Spleen (tissue), 11 donors: ENCODE data around the gene PTPN9. TPM values are rescaled to one million over a fixed set of nuclear protein-coding genes. Genes with fewer than 3 reads are reported as not detected.
A peak's percentile ranks its signal among the peaks of the same experiment; 100 is the strongest.

Experiments
- DNase-seq: peaks from one replicate; pipeline ENCODE4 v3.0.0-alpha.2; 2020
- H3K27ac ChIP-seq, 8 donors: fragments of 200-600 bp; sonication (generic) in 7 of 8; 1 replicate in 4 of 8; 2 replicates in 4 of 8; pipeline versions ENCODE4 v1.5.0 to v1.8.0; 2016 to 2021; ENCODE audit warnings: inconsistent platforms in 4 of 8, mild to moderate bottlenecking in 4 of 8, moderate library complexity in 1 of 8
- H3K27me3 ChIP-seq, 7 donors: fragments of 200-600 bp; sonication (generic) in 6 of 7; replicated peaks in 1 of 7; 1 replicate in 4 of 7; 2 replicates in 3 of 7; pipeline versions ENCODE4 v1.5.0 to v1.8.0; 2016 to 2021; ENCODE audit warnings: inconsistent platforms in 3 of 7, mild to moderate bottlenecking in 1 of 7
- H3K36me3 ChIP-seq, 6 donors: fragments of 200-600 bp; sonication (generic) in 5 of 6; 1 replicate in 4 of 6; 2 replicates in 2 of 6; pipeline versions ENCODE4 v1.5.0 to v1.8.0; 2016 to 2021; ENCODE audit warnings: inconsistent platforms in 2 of 6
- H3K4me1 ChIP-seq, 6 donors: fragments of 200-600 bp; sonication (generic) in 5 of 6; 1 replicate in 3 of 6; 2 replicates in 3 of 6; pipeline versions ENCODE4 v1.5.0 to v1.8.0; 2016 to 2021; ENCODE audit warnings: inconsistent platforms in 3 of 6
- H3K4me3 ChIP-seq, 8 donors: fragments of 200-600 bp; sonication (generic) in 7 of 8; 1 replicate in 4 of 8; 2 replicates in 4 of 8; pipeline versions ENCODE4 v1.5.0 to v1.8.0; 2016 to 2021; ENCODE audit warnings: inconsistent platforms in 4 of 8, mild to moderate bottlenecking in 4 of 8, moderate library complexity in 2 of 8
- H3K9me3 ChIP-seq, 8 donors: fragments of 200-600 bp; sonication (generic) in 7 of 8; 1 replicate in 4 of 8; 2 replicates in 4 of 8; pipeline versions ENCODE4 v1.5.0 to v1.8.0; 2016 to 2021; ENCODE audit warnings: inconsistent platforms in 4 of 8
- POLR2A ChIP-seq, 3 donors: fragments of 450-650 bp; IDR thresholded peaks; one replicate each; pipeline ENCODE4 v1.5.1; 2017; ENCODE audit warnings: antibody characterized with exemption in 3 of 3, mild to moderate bottlenecking in 1 of 3
- POLR2AphosphoS5 ChIP-seq, 3 donors: sonication (generic); formaldehyde crosslinking; IDR thresholded peaks; one replicate each; pipeline ENCODE4 v1.5.1; 2017; ENCODE audit warnings: antibody characterized with exemption in 3 of 3
- WGBS, 5 donors: extraction: QIAGEN DNeasy Blood & Tissue Kit in 3 of 5; methylation state at CpG; one replicate each; pipeline versions ENCODE4 v1.1.5 to v1.1.7; 2013 to 2018; 5-methylcytosine and 5-hydroxymethylcytosine counted together
- intact Hi-C: fragments of 100-400 bp; cut with DNase I; formaldehyde crosslinking; loops from one replicate; pipeline ENCODE4 v1.15.0; 2023; ENCODE audit warnings: low total_unique reads
- polyA plus RNA-seq, 3 donors: library from polyadenylated mRNA; stranded (reverse); fragments of 200-250 nt; gene quantifications; one replicate each; pipeline ENCODE4 v1.2.1, GENCODE V29; 2013
- total RNA-seq, 7 donors: library from RNA; depleted of rRNA in 3 of 7; stranded (reverse); fragments of >200 nt in 3 of 7; fragmentation: NEBNext Ultra II Directional in 4 of 7; extraction: Animal tissue kit (Norgen Biotek cat#: 25700) in 4 of 7; gene quantifications; one replicate each; pipeline versions ENCODE4 v1.1.0 to v1.2.1, GENCODE V29; 2016 to 2021
- TF ChIP-seq, protein P1 (sequence below), 11 experiments: fragments of 200-600 bp in 7 of 11; fragments of 450-650 bp in 4 of 11; sonication (generic) in 4 of 11; IDR thresholded peaks in 8 of 11; conservative IDR thresholded peaks in 3 of 11; 1 replicate in 7 of 11; 2 replicates in 4 of 11; pipeline versions ENCODE4 v1.4.0 to v1.8.0; 2016 to 2021; ENCODE audit warnings: antibody characterized with exemption in 11 of 11, inconsistent platforms in 4 of 11, mild to moderate bottlenecking in 1 of 11
- donor health status: healthy with polysubstance abuse.
- donor health status: DM: no; HTN: no; CAD: no; lungs with moderate emphysema.
- donor health status: DM: no; HTN: no; CAD: no.
- donor health status: Bipolar disorder and iron deficiency.
- donor health status: healthy.
- donor health status: DM: no; HTN: no; CAD: no.
- donor health status: DM: yes; HTN: yes; CAD: no.

Gene PTPN9
- total and polyA plus RNA-seq, 10 donors = 4.6 to 32.5 (median 22.3) TPM

DNA sequence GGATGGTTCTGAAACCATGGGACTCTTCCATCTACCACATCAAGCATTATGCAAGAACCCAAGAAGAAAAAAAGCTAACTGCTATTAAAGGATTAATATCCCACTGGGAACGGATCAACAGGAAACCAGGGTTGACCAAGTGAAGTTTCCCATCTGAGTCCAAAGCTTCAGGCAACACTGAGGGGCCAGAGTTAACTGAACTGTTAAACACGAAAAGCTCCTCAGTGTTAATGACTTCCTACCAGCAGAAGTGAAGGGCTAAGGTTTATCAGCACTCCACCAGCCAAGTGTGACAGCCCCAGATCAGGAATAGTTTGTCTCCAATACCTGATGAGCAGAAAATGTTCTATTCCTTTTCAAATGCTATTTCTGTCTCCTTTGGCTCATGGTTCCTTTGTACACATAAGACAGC is 36.7 kb downstream of the PTPN9 start:
- DNase-seq = no peak
- Histone ChIP-seq H3K27ac (no peak overlapping the region), H3K36me3 (no peaks in the 10 kb centered on the region), H3K27me3 (no peaks in the 10 kb centered on the region), H3K9me3 (no peaks in the 10 kb centered on the region), H3K4me1 (peaks cover 0 to 40% (median 13%) of the 10 kb centered on the region in 6 donors), H3K4me3 (no peak overlapping the region)
- 44 to 54% (median 45%) methylated on average over 2 of the region's 2 CpGs for WGBS, 5 donors
- intact Hi-C loops = no loop called here
- TF ChIP-seq POLR2AphosphoS5 (IDR thresholded peaks at IDR 0.05) (no peak), POLR2A (IDR thresholded peaks at IDR 0.05) (no peak)
- TF ChIP-seq, protein P1, sequence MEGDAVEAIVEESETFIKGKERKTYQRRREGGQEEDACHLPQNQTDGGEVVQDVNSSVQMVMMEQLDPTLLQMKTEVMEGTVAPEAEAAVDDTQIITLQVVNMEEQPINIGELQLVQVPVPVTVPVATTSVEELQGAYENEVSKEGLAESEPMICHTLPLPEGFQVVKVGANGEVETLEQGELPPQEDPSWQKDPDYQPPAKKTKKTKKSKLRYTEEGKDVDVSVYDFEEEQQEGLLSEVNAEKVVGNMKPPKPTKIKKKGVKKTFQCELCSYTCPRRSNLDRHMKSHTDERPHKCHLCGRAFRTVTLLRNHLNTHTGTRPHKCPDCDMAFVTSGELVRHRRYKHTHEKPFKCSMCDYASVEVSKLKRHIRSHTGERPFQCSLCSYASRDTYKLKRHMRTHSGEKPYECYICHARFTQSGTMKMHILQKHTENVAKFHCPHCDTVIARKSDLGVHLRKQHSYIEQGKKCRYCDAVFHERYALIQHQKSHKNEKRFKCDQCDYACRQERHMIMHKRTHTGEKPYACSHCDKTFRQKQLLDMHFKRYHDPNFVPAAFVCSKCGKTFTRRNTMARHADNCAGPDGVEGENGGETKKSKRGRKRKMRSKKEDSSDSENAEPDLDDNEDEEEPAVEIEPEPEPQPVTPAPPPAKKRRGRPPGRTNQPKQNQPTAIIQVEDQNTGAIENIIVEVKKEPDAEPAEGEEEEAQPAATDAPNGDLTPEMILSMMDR (IDR thresholded peaks at IDR 0.05 in 8 of 11, conservative IDR thresholded peaks at IDR 0.05 in 3 of 11) = no peak

DNA sequence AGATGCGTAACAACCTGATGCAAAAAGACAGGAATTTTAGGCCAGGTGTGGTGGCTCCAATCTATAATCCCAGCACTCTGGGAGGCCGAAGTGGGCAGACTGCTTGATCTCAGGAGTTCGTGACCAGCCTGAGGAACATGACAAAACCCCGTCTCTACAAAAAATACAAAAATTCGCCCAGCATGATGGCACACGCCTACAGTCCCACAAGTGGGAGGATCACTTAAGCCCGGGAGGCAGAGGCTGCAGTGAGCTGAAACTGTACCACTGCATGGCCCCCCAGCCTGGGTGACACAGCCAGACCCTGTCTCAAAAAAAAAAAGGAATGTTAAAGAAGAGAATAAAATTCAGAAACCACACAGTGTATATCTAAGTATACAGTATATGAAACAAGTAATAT is 40.7 kb downstream of the PTPN9 start:
- 85 to 94% (median 94%) methylated on average over 7 of the region's 7 CpGs for WGBS, 5 donors
- no peaks in the 10 kb centered on the region for H3K27me3 ChIP-seq
- H3K4me3 ChIP-seq = no peak overlapping the region
- H3K9me3 ChIP-seq = no peaks in the 10 kb centered on the region
- H3K27ac ChIP-seq = no peak overlapping the region
- H3K4me1 ChIP-seq = peaks cover 0 to 18% (median 8%) of the 10 kb centered on the region in 6 donors
- TF ChIP-seq POLR2A (IDR thresholded peaks at IDR 0.05) = no peak
- TF ChIP-seq POLR2AphosphoS5 (IDR thresholded peaks at IDR 0.05) = no peak
- intact Hi-C loops = no loop called here
- DNase-seq = no peak
- H3K36me3 ChIP-seq = peaks cover 0 to 6% (median 0%) of the 10 kb centered on the region in 6 donors

- Histone ChIP-seq H3K4me1 (peaks cover 0 to 34% (median 14%) of the 10 kb centered on the region in 6 donors), H3K27me3 (no peaks in the 10 kb centered on the region), H3K4me3 (no peak overlapping the region), H3K9me3 (no peaks in the 10 kb centered on the region), H3K36me3 (peaks cover 0 to 6% (median 0%) of the 10 kb centered on the region in 6 donors), H3K27ac (no peak overlapping the region)
- DNase-seq = no peak
- no peak for TF ChIP-seq POLR2A (IDR thresholded peaks at IDR 0.05)
- TF ChIP-seq POLR2AphosphoS5 (IDR thresholded peaks at IDR 0.05) = no peak
- TF ChIP-seq, protein P1 (IDR thresholded peaks at IDR 0.05 in 8 of 11, conservative IDR thresholded peaks at IDR 0.05 in 3 of 11) = no peak
- WGBS, 5 donors = 77 to 91% (median 90%) methylated on average over 1 of the region's 1 CpG
- intact Hi-C loops = no loop called here
Observed at GRCh38 chr15:75533945-75534344, 45.2 kb downstream of the PTPN9 start.

- no peak for DNase-seq
- peaks cover 0 to 6% (median 0%) of the 10 kb centered on the region in 6 donors for H3K36me3 ChIP-seq
Observed at GRCh38 chr15:75532413-75533250, 46.5 kb downstream of the PTPN9 start.

More at GRCh38 chr15:75532413-75533250, 46.5 kb downstream of the PTPN9 start:
- no peaks in the 10 kb centered on the region for H3K9me3 ChIP-seq
- no peaks in the 10 kb centered on the region for H3K27me3 ChIP-seq
- TF ChIP-seq POLR2AphosphoS5 (IDR thresholded peaks at IDR 0.05) (no peak), POLR2A (IDR thresholded peaks at IDR 0.05) (no peak)
- TF ChIP-seq, protein P1 (IDR thresholded peaks at IDR 0.05 in 8 of 11, conservative IDR thresholded peaks at IDR 0.05 in 3 of 11) = peak in 6 of 11 experiments; percentile 27 to 51 (median 42)
- WGBS, 5 donors = 79 to 93% (median 88%) methylated on average over 1 of the region's 1 CpG
- peak overlapping the region in 4 of 8 donors; percentile 23 to 33 (median 28) for H3K27ac ChIP-seq
- H3K4me3 ChIP-seq = no peak overlapping the region
- intact Hi-C loops = no loop called here
- H3K4me1 ChIP-seq = peaks cover 0 to 34% (median 14%) of the 10 kb centered on the region in 6 donors
